Aorta (tissue), 5 donors: Measurements from ENCODE around the gene NSUN7. TPM values are rescaled to one million over a fixed set of nuclear protein-coding genes. Genes with fewer than 3 reads are reported as not detected.

ENCODE experiments used
- ATAC-seq: fragments of 200-7000 bp; cut with Tn5 transposase; one replicate; pipeline ENCODE4 v1.9.1; 2022; ENCODE audit warnings: moderate library complexity; ENCODE audit not compliant: low FRiP score
- DNase-seq, 2 donors: peaks; one replicate each; pipeline ENCODE4 v3.0.0-alpha.2; 2020
- H3K27ac ChIP-seq, 2 donors: one replicate each; pipeline ENCODE4 v1.5.1; 2013; ENCODE audit warnings: low read length in 2 of 2, mild to moderate bottlenecking in 2 of 2, moderate library complexity in 2 of 2, control low read depth in 1 of 2, inconsistent platforms in 1 of 2, low read depth in 1 of 2
- H3K27me3 ChIP-seq, 2 donors: one replicate each; pipeline ENCODE4 v1.6.1; 2013; ENCODE audit warnings: control low read depth in 1 of 2, low read length in 1 of 2, mild to moderate bottlenecking in 1 of 2, moderate library complexity in 1 of 2; ENCODE audit not compliant: insufficient read depth in 2 of 2, control insufficient read depth in 1 of 2
- H3K36me3 ChIP-seq, 2 donors: one replicate each; pipeline ENCODE4 v1.6.1; 2013; ENCODE audit warnings: control low read depth in 1 of 2, low read length in 1 of 2, mild to moderate bottlenecking in 1 of 2; ENCODE audit not compliant: insufficient read depth in 2 of 2, control insufficient read depth in 1 of 2
- H3K4me1 ChIP-seq, 2 donors: one replicate each; pipeline ENCODE4 v1.6.1; 2013; ENCODE audit warnings: low read length in 2 of 2, control low read depth in 1 of 2, mild to moderate bottlenecking in 1 of 2, moderate library complexity in 1 of 2; ENCODE audit not compliant: insufficient read depth in 2 of 2, control insufficient read depth in 1 of 2
- H3K4me3 ChIP-seq, 2 donors: one replicate each; pipeline ENCODE4 v1.5.1; 2013; ENCODE audit warnings: low read length in 2 of 2, control low read depth in 1 of 2, mild to moderate bottlenecking in 1 of 2
- H3K9me3 ChIP-seq: one replicate; pipeline ENCODE4 v1.6.1; 2013; ENCODE audit warnings: mild to moderate bottlenecking, low read length; ENCODE audit not compliant: control insufficient read depth
- WGBS, 2 donors: extraction: QIAGEN DNeasy Blood & Tissue Kit; methylation state at CpG; one replicate each; pipeline ENCODE4 v1.1.7; 2013; 5-methylcytosine and 5-hydroxymethylcytosine counted together
- intact Hi-C, 2 donors: fragments of 100-400 bp; cut with DNase I; formaldehyde crosslinking; loops; one replicate each; pipeline versions ENCODE4 v1.14.2 to v1.15.0; 2022
- polyA plus RNA-seq, 2 donors: library from polyadenylated mRNA; stranded (reverse); fragments of 200-250 nt; gene quantifications; one replicate each; pipeline ENCODE4 v1.2.3, GENCODE V29; 2013
- total RNA-seq, 2 donors: library from RNA; stranded (reverse); fragmentation: NEBNext Ultra II Directional; extraction: Animal tissue kit (Norgen Biotek cat#: 25700); gene quantifications; one replicate each; pipeline ENCODE4 v1.2.1, GENCODE V29; 2021
- donor health status: healthy with polysubstance abuse.
- donor health status: Bipolar disorder and iron deficiency.
- donor health status: DM: no; HTN: no; CAD: no.
- donor health status: DM: no; HTN: no; CAD: no.
- donor health status: DM: yes; HTN: yes; CAD: no.

The NSUN7 gene
- total and polyA plus RNA-seq, 4 donors = 0.75 to 16.3 (median 5.8) TPM

DNA sequence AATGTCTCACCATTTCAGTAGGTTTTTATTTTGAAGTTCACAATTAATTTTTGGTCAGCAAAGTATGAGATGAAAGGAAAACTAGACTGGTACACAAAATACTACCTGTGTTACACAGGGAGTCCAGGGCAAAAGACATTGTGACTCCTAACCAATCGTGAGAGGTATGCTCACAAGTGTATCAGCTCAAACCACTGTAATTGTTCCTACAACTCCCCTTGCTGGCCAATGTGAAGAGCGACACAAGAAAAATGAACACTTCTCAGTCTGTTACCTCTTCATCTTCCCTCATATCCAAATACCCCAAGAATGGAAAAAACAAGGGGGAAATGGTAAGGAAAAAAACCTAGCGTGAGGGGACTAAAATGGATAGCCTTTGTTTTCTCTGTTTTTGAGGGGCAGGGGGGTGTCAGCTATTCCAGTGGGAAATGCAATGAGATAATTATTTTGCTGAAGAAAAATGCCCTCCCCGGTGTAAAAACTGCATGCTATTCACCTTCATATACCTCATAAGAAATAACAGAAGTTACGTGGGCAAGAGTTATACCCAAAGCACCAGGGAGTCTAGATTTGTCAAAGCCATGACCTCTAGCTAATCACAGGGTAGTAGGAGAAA, 30.6 kb upstream of the NSUN7 start:
- intact Hi-C loops = no loop called here
- ATAC-seq (no peak), DNase-seq (no peak)
- H3K27me3 ChIP-seq = peaks cover 0 to 2% of the 10 kb centered on the region in 2 donors
- H3K4me1 ChIP-seq = no peaks in the 10 kb centered on the region
- 39 to 40% methylated on average over 5 of the region's 5 CpGs for WGBS, 2 donors
- H3K4me3 ChIP-seq = no peak overlapping the region
- peaks cover 2% of the 10 kb centered on the region for H3K9me3 ChIP-seq
- H3K36me3 ChIP-seq = no peaks in the 10 kb centered on the region
- no peak overlapping the region for H3K27ac ChIP-seq

DNA sequence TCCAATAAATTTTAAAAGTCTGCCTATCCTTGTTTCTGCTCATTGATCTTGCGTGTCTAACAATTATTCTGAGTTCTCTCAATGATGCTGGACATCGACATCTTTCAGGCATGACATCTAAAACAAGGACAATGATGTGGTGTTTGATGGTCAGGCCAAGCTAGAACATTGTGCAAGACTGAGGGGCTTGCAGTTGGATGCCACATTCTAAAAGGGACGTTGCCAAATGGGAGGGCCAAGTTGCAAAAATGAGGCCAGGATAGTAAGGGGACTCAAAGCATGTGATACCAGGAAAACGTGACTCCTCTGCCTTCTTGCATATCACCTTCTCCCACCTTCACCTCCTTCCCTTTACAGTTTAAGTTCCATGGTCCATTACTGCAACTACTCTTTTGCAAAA, 29.4 kb upstream of the NSUN7 start:
- Histone ChIP-seq H3K27me3 (peaks cover 0 to 2% of the 10 kb centered on the region in 2 donors), H3K9me3 (peaks cover 2% of the 10 kb centered on the region), H3K4me1 (no peaks in the 10 kb centered on the region), H3K36me3 (no peaks in the 10 kb centered on the region), H3K27ac (no peak overlapping the region), H3K4me3 (no peak overlapping the region)
- WGBS, 2 donors = 73 to 80% methylated on average over 4 of the region's 4 CpGs
- intact Hi-C loops = no loop called here
- no peak for ATAC-seq
- DNase-seq = no peak

DNA sequence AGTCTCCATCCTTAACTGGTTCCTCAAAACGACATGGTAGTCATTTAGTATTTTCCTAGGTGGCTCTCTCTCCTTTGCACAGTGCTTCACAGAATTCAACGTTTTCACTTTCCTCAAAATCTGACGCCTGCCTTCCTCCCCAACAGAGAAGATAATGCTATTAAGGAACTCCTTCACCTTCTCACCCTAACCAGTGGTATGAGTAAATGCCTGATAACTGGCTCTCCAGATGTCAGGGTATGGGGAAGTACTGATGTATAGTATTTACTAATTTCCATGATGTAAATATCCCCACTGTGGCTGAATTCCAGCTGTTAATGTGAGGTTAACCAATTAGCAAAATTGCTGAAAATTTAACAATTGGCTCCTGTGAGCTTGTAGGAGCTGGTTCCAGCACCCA, 28.8 kb upstream of the NSUN7 start:
- Histone ChIP-seq H3K4me1 (no peaks in the 10 kb centered on the region), H3K27me3 (peaks cover 0 to 2% of the 10 kb centered on the region in 2 donors), H3K9me3 (peaks cover 2% of the 10 kb centered on the region), H3K27ac (no peak overlapping the region), H3K4me3 (no peak overlapping the region), H3K36me3 (no peaks in the 10 kb centered on the region)
- no peak for ATAC-seq
- intact Hi-C loops = no loop called here
- no peak for DNase-seq
- 46 to 47% methylated on average over 3 of the region's 3 CpGs for WGBS, 2 donors

DNA sequence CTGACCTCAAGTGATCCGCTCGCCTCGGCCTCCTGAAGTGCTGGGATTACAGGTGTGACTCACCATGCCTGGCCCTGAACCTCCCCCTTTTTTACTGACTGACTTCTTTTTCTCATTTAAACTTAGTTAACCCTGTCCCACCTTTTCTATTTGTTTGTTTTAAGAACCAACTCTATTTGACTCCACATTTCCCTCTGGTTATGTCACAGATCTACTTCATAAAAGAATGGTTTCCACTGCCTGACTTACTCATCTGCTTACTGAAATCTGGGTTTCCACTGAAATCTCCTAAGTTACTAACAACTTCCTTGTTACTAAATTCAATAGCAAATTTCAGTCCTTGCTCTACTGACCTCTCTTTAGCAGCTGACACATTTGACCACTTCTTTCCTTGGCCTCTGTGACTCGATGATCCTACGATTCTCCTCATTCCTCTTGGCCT, 28.0 kb upstream of the NSUN7 start:
- WGBS, 2 donors = 90 to 96% methylated on average over 5 of the region's 5 CpGs
- DNase-seq (no peak), ATAC-seq (no peak)
- Histone ChIP-seq H3K27ac (no peak overlapping the region), H3K36me3 (no peaks in the 10 kb centered on the region), H3K4me3 (no peak overlapping the region), H3K27me3 (peaks cover 0 to 2% of the 10 kb centered on the region in 2 donors), H3K9me3 (peaks cover 2% of the 10 kb centered on the region), H3K4me1 (no peaks in the 10 kb centered on the region)
- intact Hi-C loops = no loop called here

DNA sequence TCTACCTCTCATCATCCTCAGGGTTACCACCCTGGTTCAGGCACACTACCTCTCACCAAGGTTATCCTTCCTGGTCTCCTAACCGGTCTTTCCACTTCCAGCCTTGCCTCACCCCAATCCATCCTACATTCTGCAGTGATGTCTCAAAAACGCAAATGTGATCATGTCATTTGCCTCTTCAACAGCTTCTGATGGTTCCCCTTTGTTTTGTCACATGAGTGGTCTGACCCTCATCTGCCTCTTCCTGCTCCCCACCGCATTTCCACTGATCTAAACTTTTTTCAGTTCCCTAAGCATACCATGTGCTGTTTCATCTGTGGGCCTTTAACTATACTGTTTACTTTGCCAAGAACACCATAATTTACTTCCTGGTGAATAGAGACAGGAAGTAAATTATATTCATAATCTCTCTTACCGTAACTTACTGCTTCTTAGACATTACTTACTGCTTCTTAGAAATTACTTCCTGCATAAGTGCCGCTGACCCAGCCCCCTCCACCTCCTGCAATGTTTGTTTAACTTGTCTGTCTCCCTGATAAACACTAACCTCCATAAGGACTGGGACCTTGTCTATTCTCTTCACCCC, 27.1 kb upstream of the NSUN7 start:
- peak; percentile 26 for ATAC-seq

DNA sequence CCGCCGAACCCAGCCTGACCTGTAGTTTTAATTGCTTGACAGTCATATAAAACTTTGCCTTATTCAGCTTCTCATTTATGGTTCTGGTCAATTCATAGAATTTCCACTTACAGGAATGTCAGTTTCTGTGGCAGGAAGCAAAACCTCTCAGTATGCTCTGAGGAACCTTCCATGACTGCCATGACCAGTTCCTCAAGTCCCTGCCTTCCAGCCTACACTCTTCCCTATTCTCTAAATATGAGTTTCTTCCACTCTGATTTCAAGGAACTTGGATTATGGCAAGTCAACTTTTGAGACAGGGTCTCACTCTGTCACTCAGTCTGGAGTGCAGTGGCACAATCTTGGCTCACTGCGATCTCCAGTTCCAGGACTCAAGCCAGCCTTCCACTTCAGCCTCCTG, 26.0 kb upstream of the NSUN7 start:
- no peak for DNase-seq
- intact Hi-C loops = no loop called here
- H3K27me3 ChIP-seq = peaks cover 0 to 2% of the 10 kb centered on the region in 2 donors
- ATAC-seq = no peak
- WGBS, 2 donors = 83 to 94% methylated on average over 3 of the region's 3 CpGs
- peaks cover 2% of the 10 kb centered on the region for H3K9me3 ChIP-seq
- no peaks in the 10 kb centered on the region for H3K4me1 ChIP-seq
- H3K36me3 ChIP-seq = no peaks in the 10 kb centered on the region
- no peak overlapping the region for H3K27ac ChIP-seq
- no peak overlapping the region for H3K4me3 ChIP-seq

More for the DNA sequence above, 27.1 kb upstream of the NSUN7 start:
- no peaks in the 10 kb centered on the region for H3K4me1 ChIP-seq
- H3K27me3 ChIP-seq = peaks cover 0 to 2% of the 10 kb centered on the region in 2 donors
- peak in 1 of 2 donors; percentile 64 for DNase-seq
- H3K36me3 ChIP-seq = no peaks in the 10 kb centered on the region
- WGBS, 2 donors = 57 to 62% methylated on average over 5 of the region's 5 CpGs
- intact Hi-C loops = no loop called here
- H3K9me3 ChIP-seq = peaks cover 2% of the 10 kb centered on the region
- no peak overlapping the region for H3K4me3 ChIP-seq
- no peak overlapping the region for H3K27ac ChIP-seq

DNA sequence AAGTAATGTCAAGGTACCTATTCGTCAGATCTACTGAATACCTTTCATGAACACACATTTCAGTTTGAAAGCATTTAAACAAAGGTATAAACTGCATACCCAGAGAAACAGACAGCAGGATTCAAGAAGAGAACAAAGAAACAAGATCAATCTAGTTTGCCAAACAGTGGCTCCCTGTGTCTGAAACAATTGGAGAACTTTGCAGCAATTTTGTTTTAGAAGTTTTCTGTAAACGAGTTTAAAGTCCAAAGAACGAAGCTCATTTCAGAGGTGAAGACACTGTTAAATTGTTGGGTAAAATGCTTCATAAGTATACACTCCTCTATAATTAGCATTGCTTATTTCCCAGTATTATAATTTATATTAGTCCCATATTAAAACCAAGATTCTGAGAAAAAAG, 21.4 kb upstream of the NSUN7 start:
- no peaks in the 10 kb centered on the region for H3K27me3 ChIP-seq
- no peaks in the 10 kb centered on the region for H3K36me3 ChIP-seq
- ATAC-seq (no peak), DNase-seq (no peak)
- intact Hi-C loops = no loop called here
- no peaks in the 10 kb centered on the region for H3K4me1 ChIP-seq
- H3K9me3 ChIP-seq = no peaks in the 10 kb centered on the region
- WGBS, 2 donors = 66 to 70% methylated on average over 3 of the region's 3 CpGs
- H3K27ac ChIP-seq = no peak overlapping the region
- H3K4me3 ChIP-seq = no peak overlapping the region

DNA sequence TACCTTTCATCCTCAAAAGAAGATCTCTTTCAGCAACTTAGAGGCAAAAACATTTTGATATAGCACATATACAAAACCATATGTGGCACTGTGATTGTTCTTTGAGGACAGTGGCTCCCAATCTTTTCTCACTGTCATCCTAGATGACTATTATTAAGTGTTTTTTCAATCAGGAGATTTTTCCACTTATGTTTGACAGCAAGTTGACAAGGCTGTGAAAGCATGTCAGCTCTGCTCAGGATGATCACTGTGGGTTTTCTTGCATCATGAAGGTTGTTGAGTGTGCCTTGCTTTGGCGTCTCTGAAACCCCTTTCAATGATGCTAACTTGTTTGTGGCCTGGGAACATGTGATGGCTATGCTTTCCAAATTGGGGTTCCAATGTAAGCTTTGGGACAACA, 20.2 kb upstream of the NSUN7 start:
- intact Hi-C loops = no loop called here
- Histone ChIP-seq H3K4me1 (no peaks in the 10 kb centered on the region), H3K27me3 (no peaks in the 10 kb centered on the region), H3K4me3 (no peak overlapping the region), H3K36me3 (no peaks in the 10 kb centered on the region), H3K9me3 (no peaks in the 10 kb centered on the region), H3K27ac (no peak overlapping the region)
- ATAC-seq (no peak), DNase-seq (no peak)
- WGBS, 2 donors = 77% methylated on average over 1 of the region's 1 CpG

DNA sequence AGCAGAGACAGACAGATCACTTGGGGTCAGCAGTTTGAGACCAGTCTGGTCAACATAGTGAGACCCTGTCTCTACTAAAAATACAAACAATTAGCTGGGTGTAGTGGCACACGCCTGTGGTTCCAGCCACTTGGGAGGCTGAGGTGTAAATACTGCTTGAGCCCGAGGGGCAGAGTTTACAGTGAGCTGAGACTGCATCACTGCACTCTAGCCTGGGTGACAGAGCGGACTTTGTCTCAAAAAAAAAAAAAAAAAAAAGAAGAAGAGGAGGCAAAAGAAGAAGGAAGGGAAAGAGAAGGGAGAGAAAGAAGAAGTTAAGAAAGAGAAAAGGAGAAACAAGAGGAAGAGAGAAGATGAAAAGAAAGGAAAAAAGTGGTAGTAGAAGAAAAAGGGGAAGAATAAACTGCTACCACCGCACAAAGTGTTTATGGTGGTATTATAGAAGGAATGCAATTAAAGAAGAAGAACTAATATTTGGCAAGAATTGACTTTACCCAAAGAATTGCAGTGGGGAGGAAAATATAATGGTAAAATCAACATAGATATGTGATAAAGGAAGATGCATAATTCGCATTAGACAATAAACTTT, 19.6 kb upstream of the NSUN7 start:
- H3K9me3 ChIP-seq = no peaks in the 10 kb centered on the region
- no peaks in the 10 kb centered on the region for H3K36me3 ChIP-seq
- no peaks in the 10 kb centered on the region for H3K27me3 ChIP-seq
- whole genome bisulfite sequencing, 2 donors = 72 to 73% methylated on average over 5 of the region's 5 CpGs
- no peak overlapping the region for H3K27ac ChIP-seq
- no peak for ATAC-seq
- no peak overlapping the region for H3K4me3 ChIP-seq
- intact Hi-C loops = no loop called here
- no peak for DNase-seq
- H3K4me1 ChIP-seq = no peaks in the 10 kb centered on the region
